OCI-M2 (cell line): ENCODE measurements around the gene DNMT3L.

Experiments
- DNase-seq: peaks from one replicate; lab custom pipeline; 2025; ENCODE audit not compliant: unreplicated experiment; lab: John Stamatoyannopoulos, UW

Gene DNMT3L

GRCh38 chr21:44279354-44280260 lies 17.9 kb upstream of the DNMT3L start:
- no peak for DNase-seq

- no peak for DNase-seq
Measured at GRCh38 chr21:44275041-44275440, 13.3 kb upstream of the DNMT3L start.

- DNase-seq = no peak
Measured at GRCh38 chr21:44273046-44273445, 11.3 kb upstream of the DNMT3L start.

GRCh38 chr21:44272284-44272858 lies 10.7 kb upstream of the DNMT3L start:
- DNase-seq = no peak

- no peak for DNase-seq
Measured at GRCh38 chr21:44271558-44272283, 10.0 kb upstream of the DNMT3L start.

GRCh38 chr21:44269090-44269489 lies 7.4 kb upstream of the DNMT3L start:
- DNase-seq = no peak

- no peak for DNase-seq
Measured at GRCh38 chr21:44267655-44268142, 6.0 kb upstream of the DNMT3L start.

GRCh38 chr21:44265734-44266270 lies 4.1 kb upstream of the DNMT3L start:
- no peak for DNase-seq

- no peak for DNase-seq
Measured at GRCh38 chr21:44263768-44264167, 2.1 kb upstream of the DNMT3L start.

GRCh38 chr21:44263221-44263760 lies 1.6 kb upstream of the DNMT3L start:
- DNase-seq = no peak

- no peak for DNase-seq
Measured at GRCh38 chr21:44262338-44263056, 800 bp upstream of the DNMT3L start.

GRCh38 chr21:44260791-44261631 lies 686 bp downstream of the DNMT3L start:
- DNase-seq = no peak

GRCh38 chr21:44260066-44260465 lies 1.6 kb downstream of the DNMT3L start:
- DNase-seq = no peak

GRCh38 chr21:44259082-44259705 lies 2.5 kb downstream of the DNMT3L start:
- DNase-seq = no peak

- DNase-seq = no peak
Measured at GRCh38 chr21:44258056-44258725, 3.5 kb downstream of the DNMT3L start.

GRCh38 chr21:44255511-44255981 lies 6.2 kb downstream of the DNMT3L start:
- DNase-seq = no peak

GRCh38 chr21:44253832-44254710 lies 7.6 kb downstream of the DNMT3L start:
- no peak for DNase-seq
